GM19043 (cell line): ENCODE data around the gene IFRD2.
"Not testable (repeated sequence)": the region's sequence is repeated elsewhere in the genome, so short reads cannot be mapped to it uniquely, and the experiment has no call there.

ENCODE experiments used
- ATAC-seq: cut with Tn5 transposase; IDR thresholded peaks from one replicate; pipeline ENCODE4 v1.9.1; 2021; ENCODE audit warnings: low read depth; ENCODE audit not compliant: unreplicated experiment

IFRD2 gene

GRCh38 chr3:50325113-50325480 is 32.9 kb upstream of the IFRD2 start:
- no peak for ATAC-seq

- ATAC-seq = no peak
Observed at GRCh38 chr3:50324351-50325112, 32.3 kb upstream of the IFRD2 start.

GRCh38 chr3:50323614-50324199 is 31.5 kb upstream of the IFRD2 start:
- ATAC-seq = no peak

GRCh38 chr3:50323092-50323600 is 30.9 kb upstream of the IFRD2 start:
- no peak for ATAC-seq

GRCh38 chr3:50322386-50323091 is 30.3 kb upstream of the IFRD2 start, which contains the start of gene HYAL2:
TSS of gene HYAL2 (minus strand) at chr3:50322745. CDS start at chr3:50320489, 2,256 bp downstream.
- ATAC-seq = no peak

GRCh38 chr3:50322115-50322385 is 29.8 kb upstream of the IFRD2 start:
- ATAC-seq = no peak

- ATAC-seq = peak; percentile 79
Observed at GRCh38 chr3:50321336-50322114, 29.3 kb upstream of the IFRD2 start.

GRCh38 chr3:50320853-50321335 is 28.7 kb upstream of the IFRD2 start:
- ATAC-seq = peak; percentile 46

GRCh38 chr3:50319894-50320625 is 27.8 kb upstream of the IFRD2 start:
- ATAC-seq = no peak

- no peak for ATAC-seq
Observed at GRCh38 chr3:50319181-50319893, 27.1 kb upstream of the IFRD2 start.

GRCh38 chr3:50318615-50319014 is 26.4 kb upstream of the IFRD2 start:
- no peak for ATAC-seq

- no peak for ATAC-seq
Observed at GRCh38 chr3:50318163-50318562, 25.9 kb upstream of the IFRD2 start.

- ATAC-seq = no peak
Observed at GRCh38 chr3:50317300-50317699, 25.1 kb upstream of the IFRD2 start.

GRCh38 chr3:50316657-50317242 is 24.5 kb upstream of the IFRD2 start:
- ATAC-seq = no peak

GRCh38 chr3:50314816-50315215 is 22.6 kb upstream of the IFRD2 start:
- ATAC-seq = no peak

- ATAC-seq = no peak
Observed at GRCh38 chr3:50314342-50314741, 22.1 kb upstream of the IFRD2 start.

GRCh38 chr3:50312041-50312440 is 19.8 kb upstream of the IFRD2 start:
- ATAC-seq = not testable (repeated sequence)

- no peak for ATAC-seq
Observed at GRCh38 chr3:50304601-50305000, 12.4 kb upstream of the IFRD2 start.
